AG09309 (cell line): ENCODE measurements around the gene PPFIBP2.

Experiments
- DNase-seq: peaks from one replicate; pipeline ENCODE4 v3.0.0-alpha.2; 2010; ENCODE audit warnings: low read depth
- H3K4me3 ChIP-seq: 2 replicates; pipeline ENCODE4 v1.5.1; 2011; ENCODE audit warnings: mild to moderate bottlenecking, low read depth, low read length, moderate library complexity; ENCODE audit not compliant: control insufficient read depth
- CTCF ChIP-seq: IDR thresholded peaks from 2 replicates; pipeline ENCODE4 v1.5.1; 2011; ENCODE audit warnings: mild to moderate bottlenecking, low read depth, low read length, inconsistent platforms; ENCODE audit not compliant: insufficient read depth, control insufficient read depth; ENCODE audit errors: missing control alignments

The PPFIBP2 gene

GRCh38 chr11:7581021-7581590, 67.3 kb downstream of the PPFIBP2 start:
- TF ChIP-seq CTCF = no peak
- DNase-seq = no peak
- no peak overlapping the region for H3K4me3 ChIP-seq

GRCh38 chr11:7582338-7582985, 68.7 kb downstream of the PPFIBP2 start:
- TF ChIP-seq CTCF = no peak
- no peak for DNase-seq
- H3K4me3 ChIP-seq = no peak overlapping the region

GRCh38 chr11:7583248-7583647, 69.4 kb downstream of the PPFIBP2 start:
- no peak for DNase-seq
- no peak overlapping the region for H3K4me3 ChIP-seq
- no peak for TF ChIP-seq CTCF

- TF ChIP-seq CTCF = no peak
- DNase-seq = no peak
- H3K4me3 ChIP-seq = no peak overlapping the region
These were observed 71.1 kb downstream of the PPFIBP2 start for GRCh38 chr11:7584910-7585309.

GRCh38 chr11:7585816-7586215, 72.0 kb downstream of the PPFIBP2 start:
- TF ChIP-seq CTCF = no peak
- DNase-seq = no peak
- H3K4me3 ChIP-seq = no peak overlapping the region

- no peak for DNase-seq
- H3K4me3 ChIP-seq = no peak overlapping the region
- no peak for TF ChIP-seq CTCF
These were observed 72.6 kb downstream of the PPFIBP2 start for GRCh38 chr11:7586376-7586775.
